ENCODE measurements around the gene NEDD8.

DNA sequence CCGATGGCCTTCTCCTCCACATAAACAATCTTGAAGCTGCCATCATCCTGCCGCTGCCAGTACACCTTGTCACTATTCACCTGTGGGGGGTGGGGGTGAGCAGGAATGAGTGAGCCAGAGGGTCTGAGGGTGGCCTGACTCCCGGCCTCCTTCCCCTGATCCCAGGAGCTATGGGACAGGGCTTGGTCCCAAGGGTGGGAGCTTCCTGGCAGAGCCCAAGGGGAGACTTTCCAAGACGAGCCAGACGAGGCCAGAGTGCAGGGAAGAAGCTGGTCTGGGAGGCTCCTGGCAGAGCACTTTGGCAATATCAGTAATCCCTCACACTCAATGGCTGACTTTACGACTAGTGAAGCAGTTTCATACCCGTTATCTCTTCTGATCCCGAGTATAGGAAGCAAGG, 23.3 kb upstream of the NEDD8 start:
- TF ChIP-seq, protein P1, sequence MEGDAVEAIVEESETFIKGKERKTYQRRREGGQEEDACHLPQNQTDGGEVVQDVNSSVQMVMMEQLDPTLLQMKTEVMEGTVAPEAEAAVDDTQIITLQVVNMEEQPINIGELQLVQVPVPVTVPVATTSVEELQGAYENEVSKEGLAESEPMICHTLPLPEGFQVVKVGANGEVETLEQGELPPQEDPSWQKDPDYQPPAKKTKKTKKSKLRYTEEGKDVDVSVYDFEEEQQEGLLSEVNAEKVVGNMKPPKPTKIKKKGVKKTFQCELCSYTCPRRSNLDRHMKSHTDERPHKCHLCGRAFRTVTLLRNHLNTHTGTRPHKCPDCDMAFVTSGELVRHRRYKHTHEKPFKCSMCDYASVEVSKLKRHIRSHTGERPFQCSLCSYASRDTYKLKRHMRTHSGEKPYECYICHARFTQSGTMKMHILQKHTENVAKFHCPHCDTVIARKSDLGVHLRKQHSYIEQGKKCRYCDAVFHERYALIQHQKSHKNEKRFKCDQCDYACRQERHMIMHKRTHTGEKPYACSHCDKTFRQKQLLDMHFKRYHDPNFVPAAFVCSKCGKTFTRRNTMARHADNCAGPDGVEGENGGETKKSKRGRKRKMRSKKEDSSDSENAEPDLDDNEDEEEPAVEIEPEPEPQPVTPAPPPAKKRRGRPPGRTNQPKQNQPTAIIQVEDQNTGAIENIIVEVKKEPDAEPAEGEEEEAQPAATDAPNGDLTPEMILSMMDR (IDR thresholded peaks at IDR 0.05; ENCODE audit: low read depth, low read length, missing input control): no peak
- TF ChIP-seq FOXA2 (IDR thresholded peaks at IDR 0.05) (no peak), HNF4G (IDR thresholded peaks at IDR 0.05) (no peak), ZBTB33 (IDR thresholded peaks at IDR 0.05) (no peak), RAD21 (IDR thresholded peaks at IDR 0.05) (no peak), TAF1 (conservative IDR thresholded peaks at IDR 0.05) (no peak)
